Endodermal cell (in vitro differentiated cells): ENCODE data around the gene COA5. TPM values are rescaled to one million over a fixed set of nuclear protein-coding genes. Genes with fewer than 3 reads are reported as not detected.

ENCODE experiments used
- DNase-seq: peaks from one replicate; pipeline ENCODE4 v3.0.0-alpha.2; 2017
- H3K27ac ChIP-seq: 2 replicates; pipeline ENCODE4 v1.5.1; 2013; ENCODE audit warnings: mild to moderate bottlenecking, low read depth, low read length, moderate library complexity
- H3K27me3 ChIP-seq: 2 replicates; pipeline ENCODE4 v1.6.1; 2013; ENCODE audit warnings: mild to moderate bottlenecking, low read length, moderate library complexity; ENCODE audit not compliant: insufficient read depth, control insufficient read depth, poor library complexity, severe bottlenecking
- H3K36me3 ChIP-seq: 2 replicates; pipeline ENCODE4 v1.7.0; 2013; ENCODE audit warnings: mild to moderate bottlenecking, low read length, moderate library complexity; ENCODE audit not compliant: control insufficient read depth, insufficient read depth
- H3K4me1 ChIP-seq: one replicate; pipeline ENCODE4 v1.7.0; 2013; ENCODE audit warnings: low read length; ENCODE audit not compliant: control insufficient read depth, insufficient read depth
- H3K4me3 ChIP-seq: 2 replicates; pipeline ENCODE4 v1.5.1; 2013; ENCODE audit warnings: mild to moderate bottlenecking, low read length, moderate library complexity
- H3K9ac ChIP-seq: 2 replicates; pipeline ENCODE4 v1.6.1; 2013; ENCODE audit warnings: mild to moderate bottlenecking, low read length, moderate library complexity; ENCODE audit not compliant: poor library complexity, severe bottlenecking; ENCODE audit errors: extremely low read depth
- H3K9me3 ChIP-seq: 2 replicates; pipeline ENCODE4 v1.6.1; 2013; ENCODE audit warnings: mild to moderate bottlenecking, low read length, moderate library complexity; ENCODE audit not compliant: control insufficient read depth
- H3K27ac Mint-ChIP-seq: 2 replicates; pipeline ENCODE4 v1.8.0; 2020; ENCODE audit warnings: mixed read lengths
- H3K27me3 Mint-ChIP-seq: 2 replicates; pipeline ENCODE4 v1.8.0; 2021; ENCODE audit warnings: mild to moderate bottlenecking, mixed read lengths; ENCODE audit not compliant: insufficient read depth
- H3K36me3 Mint-ChIP-seq: 2 replicates; pipeline ENCODE4 v1.8.0; 2020; ENCODE audit warnings: low read depth, mixed read lengths
- H3K4me1 Mint-ChIP-seq: 2 replicates; pipeline ENCODE4 v1.8.0; 2020; ENCODE audit warnings: mixed read lengths
- H3K4me3 Mint-ChIP-seq: 2 replicates; pipeline ENCODE4 v1.8.0; 2020; ENCODE audit warnings: mild to moderate bottlenecking, moderate library complexity, mixed read lengths
- H3K9me3 Mint-ChIP-seq: 2 replicates; pipeline ENCODE4 v1.8.0; 2020; ENCODE audit warnings: mild to moderate bottlenecking, mixed read lengths
- WGBS, 2 experiments: methylation state at CpG; one replicate each; pipeline versions ENCODE4 v1.1.5 to v1.1.7; 2013; ENCODE audit warnings: missing lambda C conversion rate in 2 of 2, mixed read lengths in 1 of 2; ENCODE audit not compliant: insufficient coverage in 1 of 2, insufficient read length in 1 of 2; 5-methylcytosine and 5-hydroxymethylcytosine counted together
- total RNA-seq, 2 donors: library from RNA; stranded (reverse); fragmentation: NEBNext Ultra II Directional in 1 of 2; extraction: Animal tissue kit (Norgen Biotek cat#: 25700) in 1 of 2; gene quantifications; 2 replicates in 1 of 2; 3 replicates in 1 of 2; pipeline ENCODE4 v1.2.1, GENCODE V29; 2021
- TF ChIP-seq, protein P1 (sequence below): fragments of 200-600 bp; sonication (generic); conservative IDR thresholded peaks from 2 replicates; pipeline ENCODE4 v1.5.0; 2021; ENCODE audit warnings: antibody characterized with exemption, mild to moderate bottlenecking

COA5 gene
- total RNA-seq, 2 donors from 2014 or later, result 34.1 to 44.9 TPM

DNA sequence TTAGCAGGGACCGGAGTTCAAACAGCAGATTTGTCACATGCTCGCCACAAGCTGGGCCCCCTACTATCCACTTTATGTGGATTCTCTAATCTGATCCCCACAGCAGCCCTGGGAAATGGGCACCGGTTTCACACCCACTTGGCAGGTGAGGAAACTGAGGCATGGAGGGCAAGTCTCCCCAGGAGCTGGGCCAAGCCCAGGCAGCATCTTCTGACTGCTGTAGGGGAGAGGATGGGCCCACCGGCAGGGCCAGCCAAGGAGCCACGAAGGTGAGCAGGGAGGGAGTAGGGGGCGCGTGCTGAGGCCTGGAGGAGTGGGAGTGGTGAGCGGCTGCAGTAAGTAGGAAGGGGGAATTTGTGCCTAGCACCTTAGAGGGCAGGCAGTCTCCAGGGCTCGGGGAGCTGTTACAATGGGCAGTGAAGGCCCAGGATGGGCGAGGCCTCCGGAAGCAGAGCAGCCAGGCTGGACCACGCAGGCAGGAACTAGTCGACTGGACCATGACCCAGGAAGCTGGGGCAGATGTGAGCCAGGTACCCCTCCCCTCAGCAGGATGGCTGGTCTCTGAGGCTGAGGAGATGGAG, 37.1 kb downstream of the COA5 start:
- Histone ChIP-seq H3K4me1 (no peaks in the 10 kb centered on the region), H3K27me3 (no peaks in the 10 kb centered on the region), H3K9me3 (no peaks in the 10 kb centered on the region), H3K9ac (no peak overlapping the region), H3K27ac (no peak overlapping the region), H3K4me3 (no peak overlapping the region), H3K36me3 (peaks cover 98% of the 10 kb centered on the region)
- Mint-ChIP-seq H3K9me3 (no peaks in the 10 kb centered on the region), H3K36me3 (peaks cover 80% of the 10 kb centered on the region), H3K4me3 (no peak overlapping the region), H3K27ac (no peak overlapping the region), H3K27me3 (no peaks in the 10 kb centered on the region), H3K4me1 (no peaks in the 10 kb centered on the region)
- DNase-seq, result no peak
- TF ChIP-seq, protein P1, sequence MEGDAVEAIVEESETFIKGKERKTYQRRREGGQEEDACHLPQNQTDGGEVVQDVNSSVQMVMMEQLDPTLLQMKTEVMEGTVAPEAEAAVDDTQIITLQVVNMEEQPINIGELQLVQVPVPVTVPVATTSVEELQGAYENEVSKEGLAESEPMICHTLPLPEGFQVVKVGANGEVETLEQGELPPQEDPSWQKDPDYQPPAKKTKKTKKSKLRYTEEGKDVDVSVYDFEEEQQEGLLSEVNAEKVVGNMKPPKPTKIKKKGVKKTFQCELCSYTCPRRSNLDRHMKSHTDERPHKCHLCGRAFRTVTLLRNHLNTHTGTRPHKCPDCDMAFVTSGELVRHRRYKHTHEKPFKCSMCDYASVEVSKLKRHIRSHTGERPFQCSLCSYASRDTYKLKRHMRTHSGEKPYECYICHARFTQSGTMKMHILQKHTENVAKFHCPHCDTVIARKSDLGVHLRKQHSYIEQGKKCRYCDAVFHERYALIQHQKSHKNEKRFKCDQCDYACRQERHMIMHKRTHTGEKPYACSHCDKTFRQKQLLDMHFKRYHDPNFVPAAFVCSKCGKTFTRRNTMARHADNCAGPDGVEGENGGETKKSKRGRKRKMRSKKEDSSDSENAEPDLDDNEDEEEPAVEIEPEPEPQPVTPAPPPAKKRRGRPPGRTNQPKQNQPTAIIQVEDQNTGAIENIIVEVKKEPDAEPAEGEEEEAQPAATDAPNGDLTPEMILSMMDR, result no peak
- 95 to 97% methylated on average over 11 to 13 of the region's 13 CpGs for WGBS, 2 experiments

GRCh38 chr2:98570356-98570755, 38.0 kb downstream of the COA5 start:
- Histone ChIP-seq H3K36me3 (peaks cover 98% of the 10 kb centered on the region), H3K27ac (no peak overlapping the region), H3K4me1 (no peaks in the 10 kb centered on the region), H3K9ac (no peak overlapping the region), H3K27me3 (no peaks in the 10 kb centered on the region), H3K9me3 (no peaks in the 10 kb centered on the region), H3K4me3 (no peak overlapping the region)
- 92 to 94% methylated on average over 2 to 5 of the region's 5 CpGs for WGBS, 2 experiments
- H3K27ac Mint-ChIP-seq, result no peak overlapping the region
- no peak overlapping the region for H3K4me3 Mint-ChIP-seq
- no peaks in the 10 kb centered on the region for H3K4me1 Mint-ChIP-seq
- H3K36me3 Mint-ChIP-seq, result peaks cover 80% of the 10 kb centered on the region
- TF ChIP-seq, protein P1, result no peak
- no peaks in the 10 kb centered on the region for H3K9me3 Mint-ChIP-seq
- no peak for DNase-seq
- H3K27me3 Mint-ChIP-seq, result no peaks in the 10 kb centered on the region

DNA sequence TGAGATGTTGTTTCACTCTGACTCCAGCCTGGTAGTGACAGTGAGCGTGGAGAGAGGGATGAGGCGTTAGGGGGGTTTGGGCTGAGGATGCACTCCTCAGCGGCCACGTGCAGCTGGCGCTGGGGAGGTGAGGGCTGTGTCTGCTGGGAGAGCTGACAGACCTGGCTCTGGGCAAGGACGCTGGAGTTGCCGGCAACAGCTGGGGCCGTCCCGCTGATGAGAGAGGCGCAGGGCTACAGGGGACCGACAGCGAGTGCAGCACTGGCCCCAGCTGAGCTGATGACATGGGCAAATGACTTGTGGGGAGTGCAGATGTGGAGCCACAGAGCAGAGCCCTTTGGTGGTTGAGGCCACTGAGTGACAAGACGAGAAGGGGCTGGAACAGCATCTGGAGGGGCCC, 38.4 kb downstream of the COA5 start:
- H3K4me1 Mint-ChIP-seq, result no peaks in the 10 kb centered on the region
- Histone ChIP-seq H3K9me3 (no peaks in the 10 kb centered on the region), H3K27me3 (no peaks in the 10 kb centered on the region), H3K36me3 (peaks cover 98% of the 10 kb centered on the region), H3K9ac (no peak overlapping the region), H3K27ac (no peak overlapping the region), H3K4me1 (no peaks in the 10 kb centered on the region), H3K4me3 (no peak overlapping the region)
- TF ChIP-seq, protein P1, result no peak
- DNase-seq, result no peak
- no peaks in the 10 kb centered on the region for H3K9me3 Mint-ChIP-seq
- peaks cover 80% of the 10 kb centered on the region for H3K36me3 Mint-ChIP-seq
- no peaks in the 10 kb centered on the region for H3K27me3 Mint-ChIP-seq
- no peak overlapping the region for H3K4me3 Mint-ChIP-seq
- H3K27ac Mint-ChIP-seq, result peak overlapping the region; percentile 72
- 94 to 98% methylated on average over 10 to 13 of the region's 13 CpGs for WGBS, 2 experiments
